HG02870 (cell line): ENCODE measurements around the gene CLEC1B.
"Not testable (repeated sequence)": the region's sequence is repeated elsewhere in the genome, so short reads cannot be mapped to it uniquely, and the experiment has no call there.

Experiments used
- ATAC-seq: cut with Tn5 transposase; IDR thresholded peaks from one replicate; pipeline ENCODE4 v1.9.1; 2021; ENCODE audit warnings: mild to moderate bottlenecking, moderate library complexity; ENCODE audit not compliant: unreplicated experiment

The CLEC1B gene

DNA sequence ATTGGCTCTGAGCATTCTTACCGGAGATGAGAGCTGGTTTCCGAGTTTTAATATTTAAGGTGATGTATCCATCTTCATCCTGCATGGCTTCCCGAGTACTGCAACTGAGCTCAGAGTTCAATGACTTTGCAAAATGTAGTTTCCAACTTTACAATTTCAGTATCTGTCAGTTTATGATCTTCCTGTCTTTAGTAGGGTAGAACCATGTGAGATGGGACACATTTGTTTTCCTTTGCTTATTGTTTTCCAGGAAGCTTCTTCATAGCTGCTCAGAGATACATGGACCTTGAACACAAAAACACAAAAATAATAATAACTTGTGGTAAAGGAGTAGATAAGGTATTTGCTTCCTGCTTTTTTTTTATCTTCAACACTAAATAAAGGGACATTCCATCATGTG is at the start of gene CLEC1B:
Gene CLEC1B, minus strand, starts transcription at position 106 of the 400 bp plus-strand sequence. Its CDS starts 21 bp downstream, at position 85.
- no peak for ATAC-seq

DNA sequence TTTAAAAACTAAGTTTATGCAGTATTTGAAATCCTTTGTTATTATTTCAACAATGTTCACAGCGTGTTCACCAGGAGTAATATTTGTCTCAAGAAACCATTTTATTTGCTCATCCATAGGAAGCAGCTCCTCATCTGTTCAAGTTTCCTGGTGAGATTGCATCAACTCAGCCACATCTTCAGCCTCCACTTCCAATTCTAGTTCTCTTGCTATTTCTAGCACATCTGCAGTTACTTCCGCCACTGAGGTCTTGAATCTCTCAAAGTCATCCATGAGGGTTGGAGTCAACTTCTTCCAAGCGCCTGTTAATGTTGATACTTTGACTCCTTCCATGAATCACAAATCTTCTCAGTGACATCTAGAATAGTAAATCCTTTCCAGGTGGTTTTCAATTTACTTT is 49.6 kb upstream of the CLEC1B start:
- no peak for ATAC-seq

DNA sequence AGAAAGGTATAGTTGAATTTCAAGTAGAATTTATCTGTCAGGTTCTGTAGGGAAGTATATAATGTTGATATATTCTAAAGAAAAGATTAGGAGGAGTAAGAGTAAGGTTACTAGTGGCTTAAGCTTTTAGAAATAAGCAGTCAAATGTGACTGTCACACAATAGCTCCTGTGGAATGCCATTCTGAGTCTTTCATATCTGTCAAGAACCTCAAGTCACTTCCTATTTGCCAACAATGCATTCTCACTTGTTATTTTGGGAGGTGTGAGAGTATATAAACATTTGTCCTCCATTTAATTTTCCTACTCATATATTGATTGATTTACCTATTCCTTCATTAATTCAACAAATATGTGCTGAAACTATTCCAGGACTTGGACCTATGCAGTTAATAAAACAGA is 43.2 kb upstream of the CLEC1B start:
- ATAC-seq = no peak

DNA sequence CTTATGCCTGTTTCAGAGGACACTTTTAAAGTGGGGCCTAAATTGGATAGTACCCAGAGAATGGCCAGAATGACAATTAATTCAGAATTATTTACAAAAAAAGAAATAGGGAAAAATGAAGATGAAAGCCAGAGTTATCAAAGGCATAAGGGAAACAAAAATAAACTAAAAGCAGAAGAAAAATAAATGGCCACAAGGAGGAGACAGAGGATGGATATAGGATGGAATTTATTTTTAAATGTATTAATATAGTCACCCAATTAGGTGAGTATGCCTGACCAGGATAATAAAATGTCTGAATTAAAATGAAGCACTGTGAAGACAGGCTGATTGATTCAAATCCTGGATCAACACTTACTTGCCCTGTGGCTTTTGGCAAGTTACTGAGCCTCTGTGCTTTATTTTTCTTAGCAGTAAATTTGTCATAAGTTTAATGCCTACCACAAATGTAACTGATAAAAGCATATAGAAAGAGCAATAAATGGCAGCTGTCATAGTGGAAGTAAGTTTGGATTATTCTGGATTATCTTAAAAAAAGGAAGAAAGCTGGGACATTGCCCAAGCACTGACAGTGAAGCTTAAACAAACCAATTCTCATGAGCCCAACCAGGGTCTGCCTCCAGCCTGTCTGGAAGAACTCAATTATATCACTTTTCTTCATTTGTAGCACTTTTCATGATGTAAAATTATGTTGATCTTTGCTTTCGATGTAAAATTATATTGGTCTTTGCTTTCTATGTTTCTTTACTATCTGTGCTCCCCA is 35.0 kb upstream of the CLEC1B start:
- ATAC-seq = no peak

DNA sequence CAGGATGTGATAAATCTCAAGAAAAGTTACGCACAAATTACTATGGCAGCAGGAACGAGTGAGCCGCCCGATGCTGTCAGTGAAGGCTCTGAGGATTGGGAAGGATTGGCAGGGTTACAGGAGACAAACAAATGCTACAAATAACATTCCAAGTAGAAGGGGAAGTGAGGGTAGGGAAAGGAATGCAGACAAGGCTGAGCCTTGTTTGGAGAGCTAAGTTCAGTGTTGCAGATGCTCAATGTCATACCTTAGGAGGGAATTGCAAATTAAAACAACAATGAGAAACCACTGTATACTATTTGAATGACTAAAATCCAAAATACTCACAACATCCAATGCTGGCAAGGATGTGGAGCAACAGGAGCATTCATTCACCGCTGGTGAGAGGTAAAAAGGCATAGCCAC is 32.9 kb upstream of the CLEC1B start:
- no peak for ATAC-seq

DNA sequence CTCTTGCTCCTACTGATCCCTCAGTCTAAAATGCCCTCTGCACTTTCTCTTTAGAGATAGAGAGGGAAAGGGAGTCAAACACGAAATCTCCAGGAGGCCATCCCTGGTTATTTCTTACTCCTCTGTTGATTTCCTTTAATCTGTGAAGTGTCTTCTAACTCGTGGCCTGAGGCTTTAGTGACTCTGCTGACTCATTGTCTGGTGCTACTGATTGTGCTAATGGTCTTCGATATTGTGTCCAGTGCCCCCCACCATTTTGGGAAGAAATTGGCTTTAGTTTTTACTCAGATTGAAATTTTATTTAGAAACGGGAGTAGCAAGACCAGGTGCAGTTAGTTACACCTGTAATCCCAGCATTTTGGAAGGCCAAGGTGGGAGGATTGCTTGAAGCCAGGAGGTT is 32.4 kb upstream of the CLEC1B start:
- ATAC-seq = no peak

DNA sequence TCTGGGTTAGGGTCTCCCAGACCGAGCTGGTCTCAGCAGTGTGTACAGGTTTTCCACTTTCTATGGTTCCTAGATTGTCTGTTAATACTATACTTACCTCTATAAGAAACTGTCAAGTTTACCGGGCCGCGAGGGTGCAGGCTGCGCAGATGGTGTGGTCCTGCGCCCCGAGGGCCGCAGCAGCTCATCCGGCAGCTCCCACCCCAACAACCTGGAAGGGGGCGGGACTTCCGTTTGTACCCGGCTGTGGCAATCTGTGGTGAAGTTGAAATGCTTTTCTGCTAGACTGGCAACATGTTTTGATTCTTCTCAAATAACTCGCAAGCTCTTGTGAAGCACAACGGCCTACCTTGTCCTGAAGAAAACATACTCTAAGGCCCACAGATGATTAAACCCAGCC is 31.5 kb upstream of the CLEC1B start, which contains the start of gene CLEC9A:
Gene CLEC9A, plus strand, starts transcription at position 237 of the 400 bp plus-strand sequence. CDS start 22,006 bp downstream, outside the sequence.
- ATAC-seq = no peak

DNA sequence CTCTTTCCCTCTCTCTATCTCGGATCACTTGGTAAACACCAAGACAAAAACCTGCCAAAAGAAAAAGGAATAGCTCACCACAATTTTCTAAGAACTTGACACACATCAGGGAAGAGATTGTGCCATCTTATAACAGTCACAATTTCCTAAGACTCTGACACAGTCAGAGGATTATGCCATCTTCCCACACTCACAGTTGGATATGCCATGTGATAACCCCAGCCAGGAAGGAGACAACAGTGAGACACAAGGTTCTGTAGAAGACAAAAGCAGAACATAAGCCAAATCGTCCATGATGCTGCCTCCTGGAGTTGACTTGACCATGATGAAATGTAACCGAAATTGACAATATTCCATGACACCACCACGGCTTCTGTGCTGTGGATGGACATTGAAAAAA is 28.8 kb upstream of the CLEC1B start:
- ATAC-seq = no peak

DNA sequence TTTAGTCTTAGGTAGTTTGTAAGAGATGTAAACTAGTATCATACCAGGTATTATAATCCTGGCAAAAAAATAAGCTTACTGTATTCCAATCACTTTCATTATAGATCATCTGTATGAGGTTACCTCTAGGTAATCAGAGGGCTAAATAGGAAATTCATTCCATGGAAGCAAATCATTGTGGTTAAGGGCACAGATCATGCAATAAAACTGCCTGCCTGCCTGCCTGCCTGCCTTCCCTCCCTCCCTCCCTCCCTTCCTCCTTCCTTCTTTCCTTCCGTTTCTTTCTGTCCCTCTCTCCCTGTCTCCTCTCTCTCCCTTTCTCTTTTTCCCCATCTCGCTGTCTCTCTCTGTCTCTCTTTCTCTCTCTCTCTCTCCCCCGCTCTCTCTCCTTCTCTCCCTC is 28.4 kb upstream of the CLEC1B start:
- ATAC-seq = no peak

DNA sequence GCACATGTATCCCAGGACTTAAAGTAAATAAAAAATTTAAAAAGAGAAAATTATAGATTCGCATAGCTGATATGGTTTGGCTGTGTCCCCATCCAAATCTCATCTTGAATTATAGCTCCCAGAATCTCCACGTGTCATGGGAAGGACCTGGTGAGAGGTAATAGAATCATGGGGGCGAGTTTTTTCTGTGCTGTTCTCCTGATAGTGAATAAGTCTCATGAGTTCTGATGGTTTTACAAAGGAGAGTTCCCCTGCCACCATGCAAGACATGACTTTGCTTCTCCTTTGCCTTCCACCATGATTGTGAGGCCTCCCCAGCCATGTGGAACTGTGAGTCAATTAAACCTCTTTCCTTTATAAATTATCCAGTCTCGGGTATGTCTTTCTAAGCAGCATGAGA is 27.7 kb upstream of the CLEC1B start:
- not testable (repeated sequence) for ATAC-seq

DNA sequence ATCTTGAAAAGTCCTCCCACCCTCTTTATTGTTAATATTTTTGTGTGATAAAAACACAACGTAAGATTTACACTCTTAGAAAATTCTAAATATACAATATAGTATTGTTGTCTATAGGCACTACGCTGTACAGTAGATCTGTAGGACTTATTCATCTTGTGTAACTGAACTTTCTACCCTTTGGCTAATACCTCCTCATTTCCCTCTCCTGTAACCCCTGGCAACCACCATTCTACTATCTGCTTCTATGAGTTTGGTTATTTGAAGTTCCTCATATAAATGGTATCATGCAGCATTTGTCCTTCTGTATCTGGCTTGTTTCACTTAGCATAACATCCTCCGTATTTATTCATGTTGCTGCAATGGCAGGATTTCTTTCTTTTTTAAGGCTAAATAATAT is 26.3 kb upstream of the CLEC1B start:
- ATAC-seq = no peak

DNA sequence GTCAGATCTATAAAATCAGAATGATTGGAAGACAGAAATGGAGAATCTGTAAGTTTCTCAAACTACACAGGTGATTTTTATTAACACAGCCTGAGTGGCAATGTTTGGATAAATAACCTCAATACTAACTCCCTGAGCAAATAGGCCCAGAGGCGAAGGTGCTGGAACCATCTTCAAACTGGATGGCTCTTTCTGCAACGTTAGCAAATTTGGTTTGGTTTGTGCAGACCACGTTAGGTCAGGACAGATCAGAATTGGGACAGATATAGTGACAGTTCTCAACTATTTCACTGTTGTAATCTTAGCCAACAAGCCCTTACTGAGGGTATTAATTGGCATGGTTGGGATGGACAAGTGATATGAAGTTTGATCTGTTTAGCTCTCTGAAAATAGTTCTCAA is 22.4 kb upstream of the CLEC1B start:
- ATAC-seq = no peak

DNA sequence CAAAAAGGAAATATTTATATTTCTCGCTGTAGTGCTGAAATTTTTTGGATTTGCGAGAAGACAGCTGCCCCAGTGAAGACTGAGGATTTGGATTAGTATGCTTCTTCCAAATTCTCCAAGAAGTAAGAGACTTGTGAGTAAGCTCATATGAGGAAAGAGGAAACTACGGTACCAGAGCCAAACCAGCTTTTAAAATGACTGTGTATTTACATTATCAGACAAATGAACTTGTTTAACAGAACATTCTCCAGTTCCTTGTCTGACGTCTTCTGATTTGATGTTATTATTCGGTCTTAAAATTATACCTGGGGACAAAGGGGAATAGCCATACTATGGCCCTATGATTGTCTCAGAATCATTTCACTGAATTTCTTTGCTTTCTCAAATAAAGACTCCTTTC is 19.5 kb upstream of the CLEC1B start:
- ATAC-seq = no peak

DNA sequence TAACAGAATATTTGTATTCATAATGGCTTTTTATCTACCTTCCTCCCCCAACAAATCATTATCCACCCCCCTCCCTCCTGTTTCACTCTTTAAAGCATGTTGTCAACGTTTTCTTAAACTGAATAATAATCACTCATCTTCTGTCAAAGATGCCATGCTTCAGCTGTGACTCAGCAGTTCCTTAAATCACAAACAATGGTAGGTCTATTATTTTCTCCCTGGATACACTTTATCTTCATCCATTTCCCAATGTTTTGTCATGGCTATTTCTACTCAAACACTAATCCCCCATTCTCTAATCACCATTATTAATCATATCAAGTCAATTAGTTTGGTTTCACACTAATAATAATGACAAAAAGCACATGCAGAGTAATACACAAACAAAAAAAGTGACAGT is 18.0 kb upstream of the CLEC1B start:
- ATAC-seq = no peak

DNA sequence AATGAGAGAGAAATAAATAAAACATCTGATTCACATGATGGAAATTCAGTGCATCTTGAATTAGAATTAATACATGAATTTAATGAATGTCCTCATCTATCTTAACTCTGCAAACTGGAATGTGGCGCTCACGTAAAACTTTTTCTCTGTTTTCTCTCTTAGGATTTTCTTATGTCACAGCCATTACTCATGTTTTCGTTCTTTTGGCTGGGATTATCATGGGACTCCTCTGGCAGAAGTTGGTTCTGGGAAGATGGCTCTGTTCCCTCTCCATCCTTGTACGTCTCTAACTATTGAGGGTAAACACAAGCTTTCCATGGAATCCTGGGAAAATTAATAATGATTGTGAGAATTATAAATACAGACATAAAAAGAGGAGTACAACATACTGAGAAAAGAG is 16.5 kb upstream of the CLEC1B start:
- no peak for ATAC-seq

DNA sequence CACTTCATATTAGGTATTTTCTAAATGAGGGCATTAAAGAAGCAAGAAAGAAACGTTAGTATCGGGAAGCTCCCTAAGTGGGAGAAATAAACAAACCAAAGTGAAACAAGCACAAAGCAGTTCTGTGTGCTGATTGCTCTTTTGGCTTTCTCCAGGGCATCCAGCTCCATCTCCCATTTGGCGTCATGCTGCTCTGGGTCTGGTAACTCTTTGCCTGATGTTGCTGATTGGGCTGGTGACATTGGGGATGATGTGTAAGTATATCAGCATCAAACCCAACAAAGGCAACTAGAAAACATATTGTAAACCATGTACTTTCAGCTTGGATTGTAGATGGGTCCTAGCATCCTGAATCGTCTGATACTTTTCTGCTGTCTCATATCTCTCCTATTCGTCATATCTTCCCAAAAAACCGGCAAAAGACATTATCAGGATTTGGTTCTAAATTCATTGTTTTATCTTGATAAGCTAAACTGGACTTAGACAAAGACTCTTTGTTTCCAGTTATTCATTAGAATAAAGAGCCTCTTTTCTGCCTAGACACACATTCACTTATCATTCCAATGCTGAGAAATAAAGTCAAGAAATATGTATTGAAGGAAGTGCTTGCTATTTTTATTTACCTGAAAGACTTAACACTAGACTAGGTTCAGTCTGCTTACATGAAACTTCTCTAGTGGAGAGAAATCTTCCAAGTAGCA is 13.9 kb upstream of the CLEC1B start:
- no peak for ATAC-seq

DNA sequence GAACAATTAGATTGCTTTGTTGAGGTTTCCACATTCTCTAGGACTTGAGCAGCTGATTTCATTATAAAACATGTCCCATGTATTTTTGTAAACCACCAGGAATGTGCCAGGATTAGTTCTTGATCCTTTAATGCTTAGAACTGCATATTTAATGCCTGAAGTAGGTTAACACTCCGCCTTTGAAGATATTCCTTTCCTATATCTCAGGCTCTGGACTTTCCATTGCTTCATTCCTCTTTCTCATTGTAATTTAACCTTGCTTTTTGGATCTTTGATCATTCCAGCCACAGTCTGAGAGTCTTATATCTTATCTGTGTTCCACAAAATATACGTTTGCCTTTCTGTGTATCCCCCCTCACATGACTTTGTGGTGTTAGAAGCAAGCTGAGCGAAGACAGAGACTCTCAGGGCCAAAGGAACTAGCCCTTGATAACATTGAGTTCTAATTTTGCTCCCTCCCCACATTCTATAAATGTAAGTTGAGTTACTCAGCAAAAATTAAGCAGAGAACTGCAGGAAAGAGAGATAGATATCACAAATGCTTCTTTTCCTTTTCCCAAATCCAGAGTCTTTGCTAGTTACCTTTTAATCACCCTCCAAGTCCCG is 2.4 kb upstream of the CLEC1B start:
- no peak for ATAC-seq

DNA sequence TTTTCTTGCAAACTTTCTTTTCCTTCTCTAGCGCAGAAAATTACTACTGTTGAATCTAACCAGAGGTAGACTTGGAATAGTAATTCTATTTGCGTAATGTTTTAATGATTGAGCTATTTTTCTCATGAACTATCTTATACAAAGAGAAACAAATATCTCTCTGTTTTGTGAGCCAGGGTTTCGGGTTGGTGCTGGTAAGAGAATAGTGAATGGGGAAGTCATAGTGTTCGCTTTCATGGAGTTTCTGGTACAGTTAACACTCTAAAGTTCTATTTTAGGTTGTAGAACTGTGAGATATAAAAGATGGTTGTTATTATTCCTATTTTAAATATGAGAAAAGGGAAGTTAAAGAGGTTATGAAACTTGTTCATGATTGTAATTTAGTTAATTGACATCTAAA is 6.6 kb downstream of the CLEC1B start:
- ATAC-seq = no peak

DNA sequence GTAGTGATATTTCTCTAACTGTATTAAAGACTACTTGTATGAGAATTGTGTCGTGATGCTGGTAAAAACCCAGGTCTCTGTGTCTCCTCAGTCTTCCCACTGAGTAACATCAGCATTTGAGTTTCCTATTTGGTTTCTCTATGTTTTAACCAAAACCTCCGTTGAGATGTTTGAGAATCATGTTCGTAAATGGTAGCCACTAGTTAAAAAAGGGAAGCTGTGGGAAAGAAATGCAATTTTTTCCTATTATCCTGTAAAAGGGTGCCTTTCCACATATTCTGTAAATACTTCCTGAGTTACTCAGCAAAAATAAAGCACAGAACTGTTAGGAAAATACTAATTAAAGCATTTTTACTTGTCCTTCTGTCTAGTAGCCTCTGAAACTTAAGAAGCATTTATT is 7.0 kb downstream of the CLEC1B start:
- ATAC-seq = no peak

DNA sequence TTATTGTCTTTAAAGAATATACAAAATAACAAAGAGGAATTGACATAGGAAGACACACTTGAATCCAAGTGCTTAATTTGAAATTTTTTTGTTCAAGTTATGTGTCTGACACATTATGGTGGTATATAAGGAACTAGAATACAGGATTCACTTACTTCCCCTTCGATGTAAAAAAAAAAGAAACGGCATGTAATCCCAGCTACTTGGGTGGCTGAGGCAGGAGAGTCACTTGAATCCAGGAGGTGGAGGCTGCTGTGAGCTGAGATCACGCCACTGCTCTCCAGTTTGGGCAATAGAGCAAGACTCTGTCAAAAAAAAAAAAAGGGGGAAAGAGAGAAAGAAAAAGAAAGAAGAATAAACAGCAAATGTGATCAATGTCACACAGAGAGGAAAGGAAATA is 18.8 kb downstream of the CLEC1B start:
- no peak for ATAC-seq

DNA sequence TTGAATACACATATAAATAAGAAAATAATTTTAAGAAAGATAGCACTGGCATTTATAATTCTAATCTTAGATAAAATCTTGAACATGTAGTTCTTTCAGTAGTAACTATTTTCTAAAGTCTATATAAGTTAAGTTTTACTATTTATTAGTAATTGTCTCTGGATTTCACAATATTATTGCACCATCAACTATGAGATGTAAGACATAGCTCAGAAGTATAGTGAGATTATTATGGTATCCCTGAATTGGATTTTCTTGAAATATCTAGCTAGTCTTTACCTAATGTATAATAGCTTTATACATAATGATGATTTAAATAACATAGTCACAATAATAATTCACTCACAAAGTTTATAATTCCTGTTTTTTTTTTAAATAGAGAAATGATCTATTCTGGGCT is 21.0 kb downstream of the CLEC1B start:
- ATAC-seq = no peak

DNA sequence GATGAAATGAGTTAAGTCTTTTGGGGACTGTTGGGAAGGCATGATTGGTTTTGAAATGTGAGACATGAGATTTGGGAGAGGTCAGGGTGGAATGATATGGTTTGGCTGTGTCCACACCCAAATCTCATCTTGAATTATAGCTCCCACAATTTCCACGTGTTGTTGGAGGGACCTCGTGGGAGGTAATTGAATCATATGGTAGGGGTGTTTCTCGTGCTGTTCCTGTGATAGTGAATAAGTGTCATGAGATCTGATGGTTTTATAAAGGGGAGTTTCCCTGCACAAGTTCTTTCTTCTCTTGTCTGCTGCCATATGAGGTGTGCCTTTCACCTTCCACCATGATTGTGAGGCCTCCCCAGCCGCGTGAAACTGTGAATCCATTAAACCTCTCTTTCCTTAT is 22.3 kb downstream of the CLEC1B start:
- ATAC-seq = not testable (repeated sequence)
